ENCODE results near the gene SUPT6H.

DNA sequence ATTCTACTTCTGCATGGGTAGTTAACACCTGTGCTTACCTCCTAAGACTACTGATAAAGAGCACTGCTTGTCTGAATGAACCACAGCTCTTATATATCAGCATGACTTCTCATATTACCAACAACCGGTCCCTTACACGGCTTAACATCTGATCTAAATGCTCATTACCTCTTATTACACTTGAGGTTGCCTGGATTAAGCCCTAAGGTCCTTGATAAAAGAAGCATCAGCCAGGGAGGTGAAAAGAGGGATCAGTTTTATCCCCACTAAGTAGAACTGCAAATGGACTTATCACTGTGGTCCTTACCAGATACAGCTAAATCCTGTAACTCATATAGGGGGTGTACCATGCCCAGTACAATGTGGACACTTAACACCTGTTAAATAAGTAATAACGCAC is 39.8 kb upstream of the SUPT6H start:
- TF ChIP-seq CSDC2 (CRISPR knock-in tag; IDR thresholded peaks at IDR 0.05) (no peak), ZFP30 (CRISPR knock-in tag; IDR thresholded peaks at IDR 0.05) (no peak), ZFP3 (CRISPR knock-in tag; IDR thresholded peaks at IDR 0.05) (no peak), GLIS3 (CRISPR knock-in tag; IDR thresholded peaks at IDR 0.05) (no peak), ZNF70 (CRISPR knock-in tag; IDR thresholded peaks at IDR 0.05) (no peak), OSR1 (CRISPR knock-in tag; IDR thresholded peaks at IDR 0.05) (no peak)
- TF ChIP-seq, protein P1, sequence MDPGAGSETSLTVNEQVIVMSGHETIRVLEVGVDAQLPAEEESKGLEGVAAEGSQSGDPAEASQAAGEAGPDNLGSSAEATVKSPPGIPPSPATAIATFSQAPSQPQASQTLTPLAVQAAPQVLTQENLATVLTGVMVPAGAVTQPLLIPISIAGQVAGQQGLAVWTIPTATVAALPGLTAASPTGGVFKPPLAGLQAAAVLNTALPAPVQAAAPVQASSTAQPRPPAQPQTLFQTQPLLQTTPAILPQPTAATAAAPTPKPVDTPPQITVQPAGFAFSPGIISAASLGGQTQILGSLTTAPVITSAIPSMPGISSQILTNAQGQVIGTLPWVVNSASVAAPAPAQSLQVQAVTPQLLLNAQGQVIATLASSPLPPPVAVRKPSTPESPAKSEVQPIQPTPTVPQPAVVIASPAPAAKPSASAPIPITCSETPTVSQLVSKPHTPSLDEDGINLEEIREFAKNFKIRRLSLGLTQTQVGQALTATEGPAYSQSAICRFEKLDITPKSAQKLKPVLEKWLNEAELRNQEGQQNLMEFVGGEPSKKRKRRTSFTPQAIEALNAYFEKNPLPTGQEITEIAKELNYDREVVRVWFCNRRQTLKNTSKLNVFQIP (CRISPR knock-in tag; IDR thresholded peaks at IDR 0.05; ENCODE audit: borderline replicate concordance, low read depth), result no peak
- TF ChIP-seq, protein P2, sequence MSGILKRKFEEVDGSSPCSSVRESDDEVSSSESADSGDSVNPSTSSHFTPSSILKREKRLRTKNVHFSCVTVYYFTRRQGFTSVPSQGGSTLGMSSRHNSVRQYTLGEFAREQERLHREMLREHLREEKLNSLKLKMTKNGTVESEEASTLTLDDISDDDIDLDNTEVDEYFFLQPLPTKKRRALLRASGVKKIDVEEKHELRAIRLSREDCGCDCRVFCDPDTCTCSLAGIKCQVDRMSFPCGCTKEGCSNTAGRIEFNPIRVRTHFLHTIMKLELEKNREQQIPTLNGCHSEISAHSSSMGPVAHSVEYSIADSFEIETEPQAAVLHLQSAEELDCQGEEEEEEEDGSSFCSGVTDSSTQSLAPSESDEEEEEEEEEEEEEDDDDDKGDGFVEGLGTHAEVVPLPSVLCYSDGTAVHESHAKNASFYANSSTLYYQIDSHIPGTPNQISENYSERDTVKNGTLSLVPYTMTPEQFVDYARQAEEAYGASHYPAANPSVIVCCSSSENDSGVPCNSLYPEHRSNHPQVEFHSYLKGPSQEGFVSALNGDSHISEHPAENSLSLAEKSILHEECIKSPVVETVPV (CRISPR knock-in tag; IDR thresholded peaks at IDR 0.05), result no peak
